ENCODE measurements around the gene PCNX2. TPM values are rescaled to one million over a fixed set of nuclear protein-coding genes. Genes with fewer than 3 reads are reported as not detected.

PCNX2 gene
- total RNA-seq, 4 donors from 2014 or later: 4.3 to 19.5 (median 9.0) TPM

- Histone ChIP-seq H3K36me3 (no peaks in the 10 kb centered on the region), H3K9me3 (no peaks in the 10 kb centered on the region), H3K4me3 (no peak overlapping the region), H3K27ac (no peak overlapping the region), H3K27me3 (no peaks in the 10 kb centered on the region), H3K4me1 (peaks cover 10 to 24% (median 16%) of the 10 kb centered on the region in 3 donors)
- intact Hi-C loops (cut with DNase I): no loop called here
- DNase-seq: no peak
- WGBS, 2 donors: 38 to 43% methylated on average over 1 of the region's 1 CpG
- TF ChIP-seq, protein P1, sequence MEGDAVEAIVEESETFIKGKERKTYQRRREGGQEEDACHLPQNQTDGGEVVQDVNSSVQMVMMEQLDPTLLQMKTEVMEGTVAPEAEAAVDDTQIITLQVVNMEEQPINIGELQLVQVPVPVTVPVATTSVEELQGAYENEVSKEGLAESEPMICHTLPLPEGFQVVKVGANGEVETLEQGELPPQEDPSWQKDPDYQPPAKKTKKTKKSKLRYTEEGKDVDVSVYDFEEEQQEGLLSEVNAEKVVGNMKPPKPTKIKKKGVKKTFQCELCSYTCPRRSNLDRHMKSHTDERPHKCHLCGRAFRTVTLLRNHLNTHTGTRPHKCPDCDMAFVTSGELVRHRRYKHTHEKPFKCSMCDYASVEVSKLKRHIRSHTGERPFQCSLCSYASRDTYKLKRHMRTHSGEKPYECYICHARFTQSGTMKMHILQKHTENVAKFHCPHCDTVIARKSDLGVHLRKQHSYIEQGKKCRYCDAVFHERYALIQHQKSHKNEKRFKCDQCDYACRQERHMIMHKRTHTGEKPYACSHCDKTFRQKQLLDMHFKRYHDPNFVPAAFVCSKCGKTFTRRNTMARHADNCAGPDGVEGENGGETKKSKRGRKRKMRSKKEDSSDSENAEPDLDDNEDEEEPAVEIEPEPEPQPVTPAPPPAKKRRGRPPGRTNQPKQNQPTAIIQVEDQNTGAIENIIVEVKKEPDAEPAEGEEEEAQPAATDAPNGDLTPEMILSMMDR (IDR thresholded peaks at IDR 0.05): no peak
- TF ChIP-seq POLR2A (IDR thresholded peaks at IDR 0.05): no peak
These were observed 190.3 kb downstream of the PCNX2 start for GRCh38 chr1:233105225-233105624.

GRCh38 chr1:233102341-233102740 is 193.2 kb downstream of the PCNX2 start:
- Histone ChIP-seq H3K4me3 (no peak overlapping the region), H3K4me1 (peaks cover 0 to 27% (median 13%) of the 10 kb centered on the region in 3 donors), H3K9me3 (no peaks in the 10 kb centered on the region), H3K36me3 (no peaks in the 10 kb centered on the region), H3K27ac (no peak overlapping the region), H3K27me3 (no peaks in the 10 kb centered on the region)
- 97 to 100% methylated on average over 2 of the region's 2 CpGs for WGBS, 2 donors
- TF ChIP-seq, protein P1 (IDR thresholded peaks at IDR 0.05): no peak
- TF ChIP-seq POLR2A (IDR thresholded peaks at IDR 0.05): no peak
- intact Hi-C loops (cut with DNase I): no loop called here
- DNase-seq: no peak

- Histone ChIP-seq H3K27me3 (no peaks in the 10 kb centered on the region), H3K27ac (peak overlapping the region in 3 of 4 donors; percentile 34 to 59 (median 57)), H3K9me3 (no peaks in the 10 kb centered on the region), H3K4me3 (no peak overlapping the region), H3K4me1 (peaks cover 0 to 24% (median 13%) of the 10 kb centered on the region in 3 donors), H3K36me3 (no peaks in the 10 kb centered on the region)
- WGBS, 2 donors: 45 to 50% methylated on average over 1 of the region's 1 CpG
- TF ChIP-seq, protein P1 (IDR thresholded peaks at IDR 0.05): no peak
- no peak for TF ChIP-seq POLR2A (IDR thresholded peaks at IDR 0.05)
- no peak for DNase-seq
- intact Hi-C loops (cut with DNase I): no loop called here
These were observed 197.5 kb downstream of the PCNX2 start for GRCh38 chr1:233097959-233098580.

- Histone ChIP-seq H3K9me3 (no peaks in the 10 kb centered on the region), H3K27me3 (no peaks in the 10 kb centered on the region), H3K4me3 (no peak overlapping the region), H3K36me3 (no peaks in the 10 kb centered on the region), H3K27ac (peak overlapping the region in 2 of 4 donors; percentile 34 to 57), H3K4me1 (peaks cover 0 to 24% (median 13%) of the 10 kb centered on the region in 3 donors)
- WGBS, 2 donors: 65 to 71% methylated on average over 3 of the region's 3 CpGs
- TF ChIP-seq, protein P1 (IDR thresholded peaks at IDR 0.05): no peak
- no peak for TF ChIP-seq POLR2A (IDR thresholded peaks at IDR 0.05)
- intact Hi-C loops (cut with DNase I): no loop called here
- DNase-seq: no peak
These were observed 198.0 kb downstream of the PCNX2 start for GRCh38 chr1:233097546-233097945.

DNA sequence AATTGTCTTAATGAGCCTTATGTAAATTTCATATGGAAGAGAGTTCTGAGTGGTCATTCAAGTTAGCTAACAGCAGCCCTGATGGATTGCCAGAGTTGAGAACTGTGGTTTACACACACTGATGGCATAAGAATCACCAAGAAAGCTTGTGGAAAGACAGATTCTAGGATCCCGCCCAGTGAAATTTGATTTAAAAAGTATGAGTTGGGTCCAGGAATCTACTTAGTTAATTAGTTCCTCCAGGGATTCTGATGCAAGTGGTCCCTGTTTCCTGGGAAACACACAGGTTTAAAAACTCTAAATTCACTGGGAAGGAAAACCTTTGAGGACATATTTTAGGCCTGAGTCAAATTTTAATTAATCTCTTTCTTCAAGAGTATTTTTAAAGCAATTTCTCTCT is 200.8 kb downstream of the PCNX2 start:
- no peaks in the 10 kb centered on the region for H3K27me3 ChIP-seq
- peaks cover 0 to 32% (median 13%) of the 10 kb centered on the region in 3 donors for H3K4me1 ChIP-seq
- intact Hi-C loops (cut with DNase I): no loop called here
- no peaks in the 10 kb centered on the region for H3K36me3 ChIP-seq
- no peak for TF ChIP-seq POLR2A (IDR thresholded peaks at IDR 0.05)
- TF ChIP-seq, protein P1 (IDR thresholded peaks at IDR 0.05): no peak
- no peak for DNase-seq
- H3K9me3 ChIP-seq: no peaks in the 10 kb centered on the region
- H3K27ac ChIP-seq: no peak overlapping the region
- WGBS, 2 donors: 86 to 94% methylated on average over 1 of the region's 1 CpG
- no peak overlapping the region for H3K4me3 ChIP-seq

All from esophagus squamous epithelium (tissue), 5 donors.